ENCODE data around the gene PDS5A.
"Not testable (repeated sequence)": the region's sequence is repeated elsewhere in the genome, so short reads cannot be mapped to it uniquely, and the experiment has no call there.

Gene PDS5A

GRCh38 chr4:39970671-39971640 lies 6.8 kb downstream of the PDS5A start:
- DNase-seq (ENCODE audit: low spot score): no peak

GRCh38 chr4:39963656-39964055 lies 14.1 kb downstream of the PDS5A start:
- DNase-seq (ENCODE audit: low spot score): no peak

GRCh38 chr4:39961311-39961877 lies 16.3 kb downstream of the PDS5A start:
- DNase-seq (ENCODE audit: low spot score): no peak

GRCh38 chr4:39950861-39951481 lies 26.7 kb downstream of the PDS5A start:
- no peak for DNase-seq (ENCODE audit: low spot score)

- DNase-seq (ENCODE audit: low spot score): no peak
Observed at GRCh38 chr4:39947963-39948362, 29.7 kb downstream of the PDS5A start.

DNA sequence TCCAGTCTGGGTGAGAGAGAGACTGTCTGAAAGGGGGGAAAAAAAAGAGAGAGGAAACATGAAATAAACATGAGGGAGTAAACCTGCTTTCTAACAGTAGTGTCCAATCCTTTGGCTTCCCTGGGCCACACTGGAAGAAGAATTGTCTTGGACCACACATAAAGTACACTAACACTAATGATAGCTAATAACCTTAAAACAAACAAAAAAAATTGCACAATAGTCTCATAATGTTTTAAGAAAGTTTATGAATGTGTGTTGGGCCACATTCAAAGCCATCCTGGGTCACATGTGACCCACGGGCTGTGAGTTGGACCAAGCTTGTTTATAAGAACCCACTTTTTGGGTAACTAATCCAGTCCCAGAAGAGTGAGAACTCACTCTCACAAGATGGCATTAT lies 30.3 kb downstream of the PDS5A start:
- DNase-seq (ENCODE audit: low spot score): no peak

- DNase-seq (ENCODE audit: low spot score): not testable (repeated sequence)
Observed at GRCh38 chr4:39944245-39944644, 33.5 kb downstream of the PDS5A start.

DNA sequence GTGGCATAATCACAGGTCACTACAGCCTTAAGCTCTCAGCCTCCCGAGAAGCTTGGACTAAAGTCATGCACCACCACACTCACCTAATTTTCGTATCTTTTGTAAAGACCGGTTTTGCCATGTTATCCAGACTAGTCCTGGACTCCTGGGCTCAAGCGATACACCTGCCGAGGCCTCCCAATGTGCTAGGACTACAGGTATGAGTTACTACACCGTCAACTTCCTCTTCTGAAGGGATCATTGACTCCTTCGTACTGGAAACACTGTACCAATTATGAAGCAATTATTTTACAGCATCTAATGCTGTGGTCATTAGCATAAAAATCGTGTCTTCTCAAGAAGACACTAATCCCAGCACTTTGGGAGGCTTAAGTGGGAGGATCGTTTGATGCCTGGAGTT lies 35.2 kb downstream of the PDS5A start:
- DNase-seq (ENCODE audit: low spot score): no peak

GRCh38 chr4:39941682-39942217 lies 36.0 kb downstream of the PDS5A start:
- DNase-seq (ENCODE audit: low spot score): no peak

DNA sequence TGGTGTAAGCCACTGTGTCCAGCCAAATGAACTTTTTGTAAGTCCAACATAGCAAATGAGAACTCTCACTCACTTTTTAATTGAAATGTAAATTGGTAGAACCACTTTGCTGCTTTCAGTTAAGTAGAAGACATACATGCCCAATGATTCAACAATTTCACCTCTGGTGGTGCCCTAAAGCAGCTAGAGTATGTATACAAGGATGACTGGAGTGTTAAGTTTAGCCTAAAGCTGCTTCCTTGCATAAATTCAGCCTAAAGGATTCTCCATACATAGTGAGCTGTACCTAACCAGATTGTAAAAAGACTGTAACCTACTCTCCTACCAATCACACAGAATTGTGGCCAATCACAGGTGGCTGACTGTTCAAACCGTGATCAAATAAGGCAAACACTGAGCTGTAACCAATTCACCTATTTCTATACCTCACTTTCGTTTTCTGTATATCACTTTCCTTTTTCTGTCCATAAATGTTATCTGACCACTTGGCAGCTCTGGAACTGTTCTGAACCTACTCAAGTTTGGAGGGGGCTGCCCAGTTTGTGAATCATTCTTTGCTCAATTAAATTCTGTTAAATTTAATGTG lies 39.9 kb downstream of the PDS5A start:
- no peak for DNase-seq (ENCODE audit: low spot score)

DNA sequence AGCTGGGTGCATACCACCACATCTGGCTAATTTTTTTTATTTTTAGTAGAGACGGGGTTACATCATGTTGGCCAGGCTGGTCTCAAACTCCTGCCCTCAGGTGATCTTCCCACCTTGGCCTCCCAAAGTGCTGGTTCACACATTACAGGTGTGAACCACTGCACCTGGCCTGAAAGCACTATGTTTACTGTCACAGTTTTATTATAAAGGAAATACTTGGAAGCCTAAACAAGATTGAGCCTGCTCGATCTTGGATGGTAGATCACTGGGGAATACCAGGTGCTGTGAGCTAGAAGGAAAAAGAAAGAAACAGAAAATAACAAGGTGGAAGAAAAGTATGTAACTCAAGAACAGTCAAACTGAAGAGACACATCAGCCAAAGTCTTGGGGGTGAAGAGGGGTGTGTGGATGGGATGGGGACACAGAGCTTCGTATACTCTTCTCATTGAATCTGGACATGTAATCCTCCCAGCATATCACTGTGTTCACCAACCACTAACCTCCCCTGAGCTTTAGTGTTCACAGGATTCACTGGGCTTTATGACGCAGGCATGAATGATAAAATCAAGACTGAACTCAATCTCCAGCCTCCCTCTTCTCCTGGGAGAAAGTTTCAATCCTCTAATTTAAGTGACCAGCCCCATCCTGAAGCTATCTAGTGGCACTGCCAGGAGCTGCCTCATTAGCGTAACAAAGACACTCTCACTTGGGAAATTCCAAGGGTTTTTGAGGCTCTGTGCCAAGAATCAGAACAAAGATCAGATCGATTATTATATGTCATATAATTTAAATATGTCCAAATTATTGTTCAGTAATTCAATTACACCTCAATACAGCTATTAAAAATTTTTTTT lies 40.9 kb downstream of the PDS5A start:
- DNase-seq (ENCODE audit: low spot score): no peak

- no peak for DNase-seq (ENCODE audit: low spot score)
Observed at GRCh38 chr4:39933671-39934590, 43.8 kb downstream of the PDS5A start.

DNA sequence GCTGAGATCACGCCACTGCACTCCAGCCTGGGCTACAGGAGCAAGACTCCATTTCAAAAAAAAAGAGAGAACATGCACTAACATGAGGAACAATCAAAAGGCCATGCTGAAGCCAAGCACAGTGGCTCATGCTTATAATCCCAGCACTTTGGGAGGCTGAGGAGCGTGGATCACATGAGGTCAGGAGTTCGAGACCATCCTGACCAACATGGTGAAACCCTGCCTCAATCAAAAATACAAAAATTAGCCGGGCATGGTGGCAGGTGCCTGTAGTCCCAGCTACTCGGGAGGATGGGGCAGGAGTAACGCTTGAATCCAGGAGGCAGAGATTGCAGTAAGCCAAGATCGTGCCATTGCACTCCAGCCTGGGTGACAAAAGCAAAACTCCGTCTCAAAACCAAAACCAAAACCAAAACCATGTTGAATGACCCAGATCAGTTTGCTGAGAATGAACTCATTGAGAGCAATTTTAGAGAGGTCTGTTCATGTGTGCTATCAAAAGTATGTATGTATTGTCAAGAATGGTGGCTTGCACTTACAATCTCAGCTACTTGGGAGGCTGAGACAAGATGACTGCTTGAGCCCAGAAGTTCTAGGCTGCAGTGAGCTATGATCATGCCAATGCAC lies 44.8 kb downstream of the PDS5A start:
- no peak for DNase-seq (ENCODE audit: low spot score)

GRCh38 chr4:39931441-39931901 lies 46.2 kb downstream of the PDS5A start:
- no peak for DNase-seq (ENCODE audit: low spot score)

- DNase-seq (ENCODE audit: low spot score): no peak
Observed at GRCh38 chr4:39928538-39928937, 49.2 kb downstream of the PDS5A start.

GRCh38 chr4:39924014-39924413 lies 53.7 kb downstream of the PDS5A start:
- DNase-seq (ENCODE audit: low spot score): no peak

DNA sequence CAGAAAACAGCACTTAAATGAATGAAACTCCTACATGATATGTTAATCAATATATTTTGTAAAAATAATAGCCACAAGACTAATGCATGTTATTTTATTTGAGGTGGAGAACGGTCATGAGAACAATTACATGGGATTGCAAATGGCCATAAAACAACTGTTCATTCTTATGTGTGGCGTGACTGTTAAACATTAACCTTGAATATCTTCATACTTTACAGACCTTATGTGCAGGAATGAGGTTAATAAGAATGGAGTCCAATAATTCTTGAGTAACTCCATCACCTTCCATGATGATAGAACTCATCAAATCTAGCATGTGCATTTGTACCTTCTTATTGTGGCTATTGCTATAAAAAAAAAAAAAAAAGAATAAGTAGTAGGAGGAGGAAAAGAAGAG lies 55.3 kb downstream of the PDS5A start:
- no peak for DNase-seq (ENCODE audit: low spot score)

DNA sequence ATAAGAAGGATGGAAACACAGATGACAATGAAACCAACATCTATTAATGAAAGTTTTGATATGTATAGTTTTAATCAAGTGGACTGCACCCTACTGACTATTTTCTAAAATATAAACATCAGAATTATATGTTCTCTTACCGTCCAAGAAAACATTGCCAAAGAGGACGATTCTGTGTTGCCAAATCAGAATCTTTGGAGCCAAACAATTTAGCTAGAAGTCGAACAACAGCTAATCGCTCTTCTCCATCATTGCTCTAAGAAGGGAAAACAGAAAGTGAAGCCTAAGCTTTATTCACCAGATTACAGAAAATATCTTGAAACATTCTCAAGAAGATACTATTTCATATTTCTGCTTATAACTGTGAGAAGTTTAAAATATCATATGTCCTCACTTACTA lies 64.2 kb downstream of the PDS5A start:
- DNase-seq (ENCODE audit: low spot score): no peak

GRCh38 chr4:39910064-39910463 lies 67.6 kb downstream of the PDS5A start:
- no peak for DNase-seq (ENCODE audit: low spot score)

DNA sequence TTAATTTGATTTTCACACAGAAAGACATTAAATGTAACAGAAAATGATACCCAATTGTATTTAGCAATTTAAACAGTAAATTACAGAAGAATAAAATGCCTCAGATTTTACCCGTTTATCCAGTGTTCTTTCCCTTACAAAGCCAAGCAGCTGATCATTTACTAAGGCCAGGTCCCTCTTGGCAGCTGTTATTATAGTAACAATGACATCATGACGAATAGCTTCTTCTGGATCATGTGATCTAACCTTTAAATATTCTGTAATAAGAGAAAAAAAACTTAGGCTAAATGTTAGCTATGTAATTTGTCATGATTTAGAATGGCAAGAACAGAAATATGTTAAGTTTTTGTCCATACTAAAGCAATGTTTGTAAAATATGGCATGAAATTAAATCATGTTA lies 69.4 kb downstream of the PDS5A start:
- DNase-seq (ENCODE audit: low spot score): no peak
